GM04504 (cell line): Measurements from ENCODE around the gene LRRC45.

Experiments
- DNase-seq: peaks from one replicate; pipeline ENCODE4 v3.0.0-alpha.2; 2012; ENCODE audit warnings: low read depth

LRRC45 gene

GRCh38 chr17:82008258-82008940 lies 14.7 kb upstream of the LRRC45 start:
- no peak for DNase-seq

GRCh38 chr17:82008941-82009405 lies 14.1 kb upstream of the LRRC45 start:
- no peak for DNase-seq

- no peak for DNase-seq
Measured at GRCh38 chr17:82009413-82009812, 13.7 kb upstream of the LRRC45 start.

- DNase-seq: no peak
Measured at GRCh38 chr17:82010575-82011525, 12.3 kb upstream of the LRRC45 start.

- no peak for DNase-seq
Measured at GRCh38 chr17:82011617-82012187, 11.4 kb upstream of the LRRC45 start.

- DNase-seq: no peak
Measured at GRCh38 chr17:82012261-82012639, 10.9 kb upstream of the LRRC45 start.

GRCh38 chr17:82012640-82013295 lies 10.3 kb upstream of the LRRC45 start:
- DNase-seq: no peak

- DNase-seq: no peak
Measured at GRCh38 chr17:82013341-82013740, 9.8 kb upstream of the LRRC45 start.

GRCh38 chr17:82013772-82014321 lies 9.3 kb upstream of the LRRC45 start:
- DNase-seq: no peak

GRCh38 chr17:82014432-82014831 lies 8.7 kb upstream of the LRRC45 start:
- no peak for DNase-seq

GRCh38 chr17:82014971-82015310 lies 8.2 kb upstream of the LRRC45 start:
- DNase-seq: no peak

- DNase-seq: no peak
Measured at GRCh38 chr17:82015311-82015971, 7.7 kb upstream of the LRRC45 start.

GRCh38 chr17:82016061-82016874 lies 6.8 kb upstream of the LRRC45 start:
- DNase-seq: no peak

- DNase-seq: no peak
Measured at GRCh38 chr17:82016875-82017459, 6.1 kb upstream of the LRRC45 start.

GRCh38 chr17:82017612-82018151 lies 5.4 kb upstream of the LRRC45 start:
- no peak for DNase-seq

- DNase-seq: no peak
Measured at GRCh38 chr17:82018152-82018988, 4.7 kb upstream of the LRRC45 start.

- DNase-seq: no peak
Measured at GRCh38 chr17:82018989-82019689, 4.0 kb upstream of the LRRC45 start.
